HCT116 (cell line): ENCODE data around the gene EID1. TPM values are rescaled to one million over a fixed set of nuclear protein-coding genes. Genes with fewer than 3 reads are reported as not detected.

ENCODE experiments used
- ATAC-seq: fragments of 200-7000 bp; cut with Tn5 transposase; 2 replicates; pipeline ENCODE4 v1.9.1; 2020; ENCODE audit warnings: mild to moderate bottlenecking, moderate library complexity
- BruUV-seq: library from RNA; stranded (reverse); fragments of 400-500 nt; replicated peaks from 2 replicates; lab custom pipeline; 2021; lab: Mats Ljungman, UMichigan
- CTCF ChIA-PET: fragments of 300-600 bp; sonication (Branson Sonifier 250); formaldehyde crosslinking; loops from one replicate; lab custom pipeline; 2021; ENCODE audit warnings: antibody characterized with exemption; lab: Charles Lee
- POLR2A ChIA-PET: fragments of 300-600, 350-600 bp; sonication (Branson Sonifier 250); formaldehyde crosslinking; loops from one replicate; lab custom pipeline; 2021; ENCODE audit warnings: antibody characterized with exemption; lab: Charles Lee
- RAD21 ChIA-PET, 2 experiments: fragments of 300-600 bp; sonication (Branson Sonifier 250); formaldehyde crosslinking; loops; one replicate each; lab custom pipeline; 2023; ENCODE audit warnings: low total read pairs in 2 of 2; ENCODE audit not compliant: uncharacterized antibody in 2 of 2, unreplicated experiment in 2 of 2, low non-redundant PET in 1 of 2; lab: Charles Lee
- DNase-seq: peaks from one replicate; pipeline ENCODE4 v3.0.0-alpha.2; 2010; ENCODE audit warnings: low read depth, low spot score
- H2AFZ ChIP-seq: fragments of 200-600 bp; shearing (Covaris generic), sonication (generic); 2 replicates; pipeline ENCODE4 v1.6.1; 2017; ENCODE audit warnings: low read depth, mixed run types, mixed read lengths, antibody characterized with exemption, low read length; ENCODE audit not compliant: poor library complexity, severe bottlenecking
- H3K27ac ChIP-seq: 2 replicates; pipeline ENCODE4 v1.5.1; 2012; ENCODE audit warnings: low read depth, low read length
- H3K27me3 ChIP-seq: fragments of 200-600 bp; sonication (generic); 2 replicates; pipeline ENCODE4 v1.6.1; 2016; ENCODE audit warnings: mixed run types, low read length, mixed read lengths; ENCODE audit not compliant: insufficient read depth
- H3K36me3 ChIP-seq, 2 experiments: fragments of 200-500 bp in 1 of 2; fragments of 200-600 bp in 1 of 2; sonication (Bioruptor generic) in 1 of 2; sonication (generic) in 1 of 2; 2 replicates each; pipeline versions ENCODE4 v1.5.1 to v1.6.1; 2014 to 2016; ENCODE audit warnings: low read length in 2 of 2, inconsistent platforms in 1 of 2, mixed read lengths in 1 of 2, mixed run types in 1 of 2; ENCODE audit not compliant: insufficient read depth in 2 of 2, control insufficient read depth in 1 of 2
- H3K4me1 ChIP-seq, 2 experiments: fragments of 200-600 bp in 1 of 2; sonication (generic) in 1 of 2; 2 replicates each; pipeline versions ENCODE4 v1.5.1 to v1.6.1; 2012 to 2017; ENCODE audit warnings: low read length in 2 of 2, inconsistent platforms in 1 of 2, mild to moderate bottlenecking in 1 of 2, mixed read lengths in 1 of 2, mixed run types in 1 of 2, moderate library complexity in 1 of 2; ENCODE audit not compliant: insufficient read depth in 2 of 2, control insufficient read depth in 1 of 2
- H3K4me2 ChIP-seq: fragments of 200-600 bp; sonication (generic); 2 replicates; pipeline ENCODE4 v1.6.1; 2017; ENCODE audit warnings: mixed run types, low read length, mixed read lengths
- H3K4me3 ChIP-seq, 2 experiments: fragments of 200-600 bp in 1 of 2; sonication (generic) in 1 of 2; replicated peaks in 1 of 2; 2 replicates each; pipeline ENCODE4 v1.5.1; 2011 to 2016; ENCODE audit warnings: low read length in 2 of 2, control low read depth in 1 of 2, low read depth in 1 of 2, mild to moderate bottlenecking in 1 of 2, mixed read lengths in 1 of 2, mixed run types in 1 of 2
- H3K79me2 ChIP-seq: fragments of 200-600 bp; sonication (generic); 2 replicates; pipeline ENCODE4 v1.6.1; 2017; ENCODE audit warnings: mild to moderate bottlenecking, mixed run types, low read length, moderate library complexity, mixed read lengths; ENCODE audit not compliant: insufficient read depth
- H3K9ac ChIP-seq: fragments of 200-600 bp; sonication (generic); 2 replicates; pipeline ENCODE4 v1.6.1; 2016; ENCODE audit warnings: low read length, mixed read lengths
- H3K9me2 ChIP-seq: fragments of 200-600 bp; sonication (generic), shearing (Covaris generic); 2 replicates; pipeline ENCODE4 v1.6.1; 2017; ENCODE audit warnings: mixed run types, mild to moderate bottlenecking, moderate library complexity; ENCODE audit not compliant: insufficient read depth
- H3K9me3 ChIP-seq, 2 experiments: fragments of 200-500 bp in 1 of 2; fragments of 200-600 bp in 1 of 2; sonication (Bioruptor generic) in 1 of 2; sonication (generic) in 1 of 2; 2 replicates each; pipeline ENCODE4 v1.6.1; 2014 to 2017; ENCODE audit warnings: low read length in 2 of 2, mixed read lengths in 2 of 2, inconsistent platforms in 1 of 2, low read depth in 1 of 2, mild to moderate bottlenecking in 1 of 2, mixed run types in 1 of 2, moderate library complexity in 1 of 2; ENCODE audit not compliant: control insufficient read depth in 1 of 2, insufficient read depth in 1 of 2
- H4K20me1 ChIP-seq: fragments of 200-600 bp; sonication (generic), shearing (Covaris generic); 2 replicates; pipeline ENCODE4 v1.6.1; 2017; ENCODE audit warnings: mixed run types, mild to moderate bottlenecking, moderate library complexity; ENCODE audit not compliant: insufficient read depth
- ATF3 ChIP-seq: IDR thresholded peaks from 2 replicates; pipeline ENCODE4 v1.6.1; 2012
- CBX3 ChIP-seq: IDR thresholded peaks from 2 replicates; pipeline ENCODE4 v1.6.1; 2012; ENCODE audit warnings: low read depth
- CEBPB ChIP-seq: IDR thresholded peaks from 2 replicates; pipeline ENCODE4 v1.6.1; 2012; ENCODE audit warnings: low read depth
- CTCF ChIP-seq, 3 experiments: fragments of 200-600 bp in 1 of 3; sonication (generic) in 1 of 3; IDR thresholded peaks in 2 of 3; conservative IDR thresholded peaks in 1 of 3; 2 replicates each; pipeline ENCODE4 v1.5.1; 2012 to 2017; ENCODE audit warnings: low read depth in 2 of 3, low read length in 2 of 3, antibody characterized with exemption in 1 of 3, borderline replicate concordance in 1 of 3, control low read depth in 1 of 3, mild to moderate bottlenecking in 1 of 3, mixed read lengths in 1 of 3, mixed run types in 1 of 3, moderate library complexity in 1 of 3; ENCODE audit not compliant: insufficient read depth in 1 of 3
- EGR1 ChIP-seq: IDR thresholded peaks from 2 replicates; pipeline ENCODE4 v1.6.1; 2012; ENCODE audit warnings: low read depth
- ELF1 ChIP-seq: IDR thresholded peaks from 2 replicates; pipeline ENCODE4 v1.6.1; 2012; ENCODE audit warnings: low read depth, borderline replicate concordance
- EZH2 ChIP-seq: fragments of 200-600 bp; sonication (generic); IDR thresholded peaks from 2 replicates; pipeline ENCODE4 v1.6.1; 2017; ENCODE audit warnings: antibody characterized with exemption, mixed run types
- EZH2phosphoT487 ChIP-seq: fragments of 200-600 bp; IDR thresholded peaks from 2 replicates; pipeline ENCODE4 v1.6.1; 2018; ENCODE audit warnings: antibody characterized with exemption, borderline replicate concordance
- FOSL1 ChIP-seq: IDR thresholded peaks from 2 replicates; pipeline ENCODE4 v1.6.1; 2012; ENCODE audit warnings: low read depth
- JUND ChIP-seq: IDR thresholded peaks from 2 replicates; pipeline ENCODE4 v1.6.1; 2012
- MAX ChIP-seq: IDR thresholded peaks from 2 replicates; pipeline ENCODE4 v1.6.1; 2012
- POLR2A ChIP-seq: IDR thresholded peaks from 2 replicates; pipeline ENCODE4 v1.7.0; 2011; ENCODE audit warnings: borderline replicate concordance; ENCODE audit not compliant: insufficient read depth, insufficient read length; ENCODE audit errors: extremely low read depth
- REST ChIP-seq: IDR thresholded peaks from 2 replicates; pipeline ENCODE4 v1.6.1; 2012; ENCODE audit warnings: low read depth
- SIN3A ChIP-seq: IDR thresholded peaks from 2 replicates; pipeline ENCODE4 v1.6.1; 2012; ENCODE audit warnings: low read depth
- SP1 ChIP-seq: IDR thresholded peaks from 2 replicates; pipeline ENCODE4 v1.6.1; 2012; ENCODE audit warnings: low read depth
- SRF ChIP-seq: IDR thresholded peaks from 2 replicates; pipeline ENCODE4 v1.6.1; 2012; ENCODE audit warnings: low read depth
- TCF7L2 ChIP-seq: IDR thresholded peaks from 2 replicates; pipeline ENCODE4 v1.7.0; 2011; ENCODE audit warnings: borderline replicate concordance, inconsistent platforms; ENCODE audit not compliant: insufficient read depth, insufficient read length; ENCODE audit errors: extremely low read depth
- ZFX ChIP-seq: fragments of 450-650 bp; IDR thresholded peaks from 2 replicates; pipeline ENCODE4 v1.6.1; 2017
- ZNF274 ChIP-seq: fragments of 200-500 bp; sonication (Bioruptor generic); IDR thresholded peaks from 2 replicates; pipeline ENCODE4 v1.6.1; 2014; ENCODE audit warnings: mild to moderate bottlenecking, low read depth, low read length, inconsistent platforms
- intact Hi-C: fragments of 100-400 bp; cut with micrococcal nuclease; formaldehyde crosslinking; loops from 2 replicates; pipeline ENCODE4 v1.10.0; 2022
- total RNA-seq: library from RNA; stranded (reverse); gene quantifications from one replicate; pipeline ENCODE4 v1.2.1, GENCODE V29; 2021; ENCODE audit not compliant: unreplicated experiment

The EID1 gene
- total RNA-seq, 1 experiment from 2014 or later = 68.6 TPM

GRCh38 chr15:48845123-48845522 is 32.8 kb upstream of the EID1 start:
- Histone ChIP-seq H3K9ac (no peak overlapping the region), H3K9me3 (no peaks in the 10 kb centered on the region), H3K36me3 (no peaks in the 10 kb centered on the region), H3K4me2 (no peak overlapping the region), H2AFZ (no peak overlapping the region)
- DNase-seq = no peak
- intact Hi-C loops = no loop called here
- no peak for TF ChIP-seq ELF1
- no peak for TF ChIP-seq JUND
- TF ChIP-seq EZH2phosphoT487 = no peak
- no peak for TF ChIP-seq CBX3
- no peak for TF ChIP-seq ZNF274
- no peak for TF ChIP-seq CTCF (IDR thresholded peaks at IDR 0.05 in 2 of 3, conservative IDR thresholded peaks at IDR 0.05 in 1 of 3; ENCODE audit: borderline replicate concordance in 1 of 3, insufficient read depth in 1 of 3, low read depth in 2 of 3, low read length in 2 of 3)
- no peak for TF ChIP-seq EGR1
- no peak for TF ChIP-seq FOSL1
- no peak for TF ChIP-seq TCF7L2
- no peak for TF ChIP-seq MAX
- no peak for TF ChIP-seq EZH2
- TF ChIP-seq SP1 = no peak
- TF ChIP-seq SIN3A = no peak
- TF ChIP-seq CEBPB = no peak
- no peak for TF ChIP-seq SRF
- TF ChIP-seq ATF3 = no peak
- no peak for TF ChIP-seq REST
- TF ChIP-seq ZFX = no peak
- TF ChIP-seq POLR2A = no peak
- TF ChIP-seq, all 23 proteins: peak for 0
- Histone ChIP-seq H3K4me3 (no peak overlapping the region), H3K4me1 (no peaks in the 10 kb centered on the region), H3K27me3 (no peaks in the 10 kb centered on the region), H4K20me1 (no peaks in the 10 kb centered on the region), H3K27ac (no peak overlapping the region), H3K9me2 (no peaks in the 10 kb centered on the region), H3K79me2 (no peaks in the 10 kb centered on the region)
- RAD21 ChIA-PET = no interaction called here
- ATAC-seq = no peak
- POLR2A ChIA-PET = no interaction called here
- no TSS peak for BruUV-seq
- CTCF ChIA-PET = interaction anchor here (0.7 kb wide), 1 partner anchor 11 kb away, joined by 3 read pairs; no protein-coding TSS in a partner anchor
